Adrenal gland (tissue), 19 donors: ENCODE data around the gene ATP9B. TPM values are rescaled to one million over a fixed set of nuclear protein-coding genes. Genes with fewer than 3 reads are reported as not detected.

ENCODE experiments used
- DNase-seq, 7 donors: peaks; one replicate each; pipeline ENCODE4 v3.0.0-alpha.2; 2019 to 2020
- H3K27ac ChIP-seq, 5 donors: fragments of 200-600 bp; sonication (generic) in 4 of 5; 1 replicate in 3 of 5; 2 replicates in 2 of 5; pipeline versions ENCODE4 v1.5.1 to v1.8.0; 2016 to 2020; ENCODE audit warnings: mild to moderate bottlenecking in 1 of 5
- H3K27me3 ChIP-seq: fragments of 200-600 bp; 2 replicates; pipeline ENCODE4 v1.8.0; 2021
- H3K36me3 ChIP-seq, 2 donors: fragments of 200-600 bp; replicated peaks in 1 of 2; 1 replicate in 1 of 2; 2 replicates in 1 of 2; pipeline versions ENCODE4 v1.5.1 to v1.8.0; 2018 to 2022
- H3K4me1 ChIP-seq, 2 donors: fragments of 200-600 bp; replicated peaks in 1 of 2; 1 replicate in 1 of 2; 2 replicates in 1 of 2; pipeline versions ENCODE4 v1.5.1 to v1.8.0; 2018 to 2021
- H3K4me3 ChIP-seq, 4 donors: fragments of 200-600 bp; sonication (generic) in 3 of 4; one replicate each; pipeline ENCODE4 v1.5.1; 2016 to 2018
- H3K9me3 ChIP-seq, 3 donors: fragments of 200-600 bp; sonication (generic) in 1 of 3; replicated peaks in 1 of 3; 1 replicate in 2 of 3; 2 replicates in 1 of 3; pipeline versions ENCODE4 v1.5.1 to v1.8.0; 2016 to 2021
- CTCF ChIP-seq, 6 experiments: fragments of 450-650 bp in 4 of 6; fragments of 200-600 bp in 2 of 6; sonication (generic) in 1 of 6; IDR thresholded peaks; 1 replicate in 5 of 6; 2 replicates in 1 of 6; pipeline versions ENCODE4 v1.5.1 to v1.8.0; 2016 to 2021; ENCODE audit warnings: antibody characterized with exemption in 6 of 6, mild to moderate bottlenecking in 2 of 6, moderate library complexity in 1 of 6
- POLR2A ChIP-seq, 2 donors: fragments of 450-650 bp; IDR thresholded peaks; one replicate each; pipeline ENCODE4 v1.6.1; 2017; ENCODE audit warnings: antibody characterized with exemption in 2 of 2, mild to moderate bottlenecking in 2 of 2, moderate library complexity in 1 of 2
- WGBS, 4 donors: extraction: QIAGEN DNeasy Blood & Tissue Kit in 2 of 4; methylation state at CpG; one replicate each; pipeline versions ENCODE4 v1.1.5 to v1.1.7; 2013 to 2017; 5-methylcytosine and 5-hydroxymethylcytosine counted together
- intact Hi-C, 2 donors: fragments of 100-400 bp; cut with DNase I; formaldehyde crosslinking; loops; one replicate each; pipeline versions ENCODE4 v1.14.1 to v1.15.0; 2022 to 2023
- long read RNA-seq, 10 donors: library from polyadenylated mRNA in 3 of 10; unstranded in 2 of 10; stranded (forward) in 1 of 10; transcript quantifications; one replicate each; pipeline ENCODE4 v2.0.0 and lab custom pipeline, GENCODE V29; 2021 to 2026
- polyA plus RNA-seq, 3 donors: library from polyadenylated mRNA; stranded (reverse); fragments of 200-250 nt in 2 of 3; fragments of 350-450 nt in 1 of 3; fragmentation: Illumina TruSeq in 1 of 3; extraction: RNeasy Lipid Tissue Mini Kit (QIAGEN cat#74804) in 1 of 3; gene quantifications; one replicate each; pipeline ENCODE4 v1.2.3, GENCODE V29; 2013 to 2014
- total RNA-seq, 9 donors: library from RNA; depleted of rRNA in 4 of 9; stranded (reverse); fragments of >200 nt in 4 of 9; fragments of 120-200 nt in 1 of 9; fragmentation: NEBNext Ultra II Directional in 1 of 9; extraction: Animal tissue kit (Norgen Biotek cat#: 25700) in 1 of 9; gene quantifications; one replicate each; pipeline versions ENCODE4 v1.1.0 to v1.2.4, GENCODE V29; 2013 to 2023
- donor health status: healthy with polysubstance abuse.
- donor health status: Bipolar disorder and iron deficiency.
- donor health status: DM: yes; HTN: yes; CAD: no.
- donor health status: DM: no; HTN: no; CAD: no.
- donor health status: DM: no; HTN: no; CAD: no.
- donor health status: DM: yes; HTN: yes; CAD: no.

ATP9B gene
- total RNA-seq (10 to 100 TPM; 20.1 to 36.0 (median 29.3) TPM), polyA plus RNA-seq (10 to 100 TPM; 16.3 to 16.6 (median 16.3) TPM)
- long read RNA-seq, donor 1: 0 reads
- long read RNA-seq, donor 2: 0 reads
- long read RNA-seq, donor 3, full-length matches to known transcripts: 2 of 2 reads
- long read RNA-seq, donor 3, partial matches to known transcripts: 0 of 2 reads
- long read RNA-seq, donor 3, other reads (novel, unspliced or antisense): 0 of 2 reads
- long read RNA-seq, donor 4, full-length matches to known transcripts: 2 of 7 reads
- long read RNA-seq, donor 4, partial matches to known transcripts: 3 of 7 reads
- long read RNA-seq, donor 4, other reads (novel, unspliced or antisense): 2 of 7 reads
- long read RNA-seq, donor 5, full-length matches to known transcripts: 30 of 55 reads
- long read RNA-seq, donor 5, partial matches to known transcripts: 12 of 55 reads
- long read RNA-seq, donor 5, other reads (novel, unspliced or antisense): 13 of 55 reads
- long read RNA-seq, donor 6: 0 reads
- long read RNA-seq, donor 7: 0 reads
- long read RNA-seq, donor 8, partial matches to known transcripts: 0 of 2 reads
- long read RNA-seq, donor 8, other reads (novel, unspliced or antisense): 0 of 2 reads
- long read RNA-seq, donor 9, full-length matches to known transcripts: 1 of 1 reads
- long read RNA-seq, donor 9, partial matches to known transcripts: 0 of 1 reads
- long read RNA-seq, donor 9, other reads (novel, unspliced or antisense): 0 of 1 reads
- long read RNA-seq, donor 10: 0 reads

- Histone ChIP-seq H3K4me3 (peak within 1 kb of the TSS; percentile 30 to 88 (median 78)), H3K9me3 (no peaks in the 10 kb centered on the region), H3K27ac (peak within 1 kb of the TSS; percentile 76 to 98 (median 92)), H3K27me3 (no peaks in the 10 kb centered on the region), H3K4me1 (peaks cover 12 to 22% of the 10 kb centered on the region in 2 donors), H3K36me3 (no peaks in the 10 kb centered on the region)
- TF ChIP-seq CTCF (IDR thresholded peaks at IDR 0.05): peak in 4 of 6 experiments; percentile 10 to 52 (median 24)
- peak; percentile 66 to 83 for TF ChIP-seq POLR2A (IDR thresholded peaks at IDR 0.05)
- DNase-seq: peak; percentile 97 to 99 (median 97)
- intact Hi-C loops: loop anchor here in 1 of 2 donors (10.0 kb wide), 1 partner anchor 176 kb away; no protein-coding TSS in a partner anchor
- WGBS, 4 donors: 0 to 3% (median 1%) methylated on average over 12 to 109 of the region's 112 CpGs
Observed at GRCh38 chr18:79068937-79069716, at the start of gene ATP9B. Gene ATP9B, plus strand, starts transcription at chr18:79069394. Its CDS starts 17 bp downstream, at chr18:79069411.

GRCh38 chr18:79019881-79020280, 49.3 kb upstream of the ATP9B start:
- no peak for DNase-seq
- 60 to 75% (median 70%) methylated on average over 7 of the region's 7 CpGs for WGBS, 4 donors
- TF ChIP-seq POLR2A (IDR thresholded peaks at IDR 0.05) (no peak), CTCF (IDR thresholded peaks at IDR 0.05) (no peak)
- H3K4me3 ChIP-seq: no peak overlapping the region
- no peaks in the 10 kb centered on the region for H3K4me1 ChIP-seq
- no peaks in the 10 kb centered on the region for H3K27me3 ChIP-seq
- intact Hi-C loops: no loop called here
- H3K9me3 ChIP-seq: no peaks in the 10 kb centered on the region
- H3K27ac ChIP-seq: no peak overlapping the region
- no peaks in the 10 kb centered on the region for H3K36me3 ChIP-seq

- DNase-seq: no peak
- TF ChIP-seq CTCF (IDR thresholded peaks at IDR 0.05) (no peak), POLR2A (IDR thresholded peaks at IDR 0.05) (no peak)
- Histone ChIP-seq H3K9me3 (no peaks in the 10 kb centered on the region), H3K27ac (no peak overlapping the region), H3K4me3 (no peak overlapping the region), H3K4me1 (no peaks in the 10 kb centered on the region), H3K36me3 (no peaks in the 10 kb centered on the region), H3K27me3 (no peaks in the 10 kb centered on the region)
- WGBS, 4 donors: 91 to 93% (median 92%) methylated on average over 18 to 25 of the region's 25 CpGs
- intact Hi-C loops: no loop called here
Observed at GRCh38 chr18:79022603-79023002, 46.6 kb upstream of the ATP9B start.
